Measurements from ENCODE around the gene CAMK2B. TPM values are rescaled to one million over a fixed set of nuclear protein-coding genes. Genes with fewer than 3 reads are reported as not detected.
A peak's percentile ranks its signal among the peaks of the same experiment; 100 is the strongest.
"Not testable (repeated sequence)": the region's sequence is repeated elsewhere in the genome, so short reads cannot be mapped to it uniquely, and the experiment has no call there.

The CAMK2B gene
- total RNA-seq, 2 donors from 2014 or later: 1.2 to 3.5 TPM

DNA sequence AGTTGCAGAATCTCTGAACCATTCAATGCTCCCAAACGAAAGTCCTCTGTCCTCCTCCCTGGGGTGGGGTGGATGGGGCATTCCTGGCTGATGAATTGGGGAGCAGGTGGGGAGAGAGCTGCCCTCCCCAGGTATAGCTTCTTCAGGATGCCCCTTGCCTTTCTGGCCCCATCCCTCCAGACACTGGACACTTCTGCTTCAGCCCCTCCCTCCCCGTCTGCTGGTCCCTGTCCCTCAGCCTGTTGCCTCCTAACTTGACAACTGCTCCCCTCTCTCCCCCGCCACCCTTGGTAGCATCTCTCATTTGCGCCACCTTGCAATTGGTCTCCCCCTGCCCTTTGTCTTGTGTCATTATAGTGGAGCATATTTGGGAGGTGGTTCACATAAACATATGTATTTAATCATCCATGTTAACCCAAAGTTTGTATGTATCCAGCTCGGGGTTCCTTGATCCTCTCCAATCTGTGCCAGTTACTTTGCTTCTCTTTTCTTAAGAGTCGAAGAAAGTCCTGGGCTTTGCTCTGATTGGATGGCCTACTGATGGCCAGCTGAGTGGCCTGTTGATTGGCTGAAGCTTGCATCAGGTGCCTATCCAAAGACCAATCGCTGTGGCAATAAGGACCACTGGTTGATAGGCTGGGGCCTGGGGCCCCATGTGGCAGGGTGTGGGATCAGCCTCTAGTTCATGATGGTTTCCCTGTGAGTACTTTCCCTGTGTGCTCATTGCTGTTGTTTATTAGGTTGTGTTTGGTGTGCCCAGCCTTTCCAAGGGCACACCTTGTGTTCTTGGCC is 132.2 kb downstream of the CAMK2B start:
- no peak for DNase-seq (ENCODE audit: low spot score)
- intact Hi-C loops (cut with DNase I): loop anchor here in 1 of 2 donors (5.0 kb wide), 1 partner anchor 116 kb away; no protein-coding TSS in a partner anchor

DNA sequence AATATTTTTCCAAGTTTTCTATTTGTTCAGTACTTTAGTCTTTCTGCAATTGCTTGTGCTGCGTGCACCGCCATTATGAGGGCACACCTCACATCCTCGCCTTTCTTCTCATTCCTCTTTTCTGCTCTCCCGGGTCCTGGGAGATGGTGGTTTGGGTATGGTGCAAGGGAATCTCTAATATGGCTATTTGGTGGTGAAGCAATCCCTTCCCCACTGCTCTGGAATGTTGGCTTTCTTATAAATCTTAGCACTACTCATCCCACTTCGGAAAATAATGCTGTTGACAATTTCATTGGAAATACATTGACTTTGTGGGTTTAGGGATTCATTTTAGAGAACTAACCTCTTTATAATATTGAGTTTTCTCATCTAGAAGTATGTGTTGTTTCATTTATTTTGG is 134.2 kb downstream of the CAMK2B start:
- DNase-seq (ENCODE audit: low spot score): no peak
- intact Hi-C loops (cut with DNase I): loop anchor here in 1 of 2 donors (5.0 kb wide), 1 partner anchor 114 kb away; no protein-coding TSS in a partner anchor

GRCh38 chr7:44189993-44190872 is 135.2 kb downstream of the CAMK2B start:
- DNase-seq (ENCODE audit: low spot score): no peak
- intact Hi-C loops (cut with DNase I): loop anchor here in 1 of 2 donors (5.0 kb wide), 1 partner anchor 113 kb away; no protein-coding TSS in a partner anchor

- intact Hi-C loops (cut with DNase I): no loop called here
Observed at GRCh38 chr7:44189286-44189992, 136.0 kb downstream of the CAMK2B start, which contains the start of gene GCK. Gene GCK, minus strand, starts transcription at chr7:44189439. Its CDS starts 486 bp downstream, at chr7:44188953.

GRCh38 chr7:44188480-44189225 is 136.7 kb downstream of the CAMK2B start:
- DNase-seq (ENCODE audit: low spot score): no peak
- intact Hi-C loops (cut with DNase I): no loop called here

More at GRCh38 chr7:44189286-44189992, 136.0 kb downstream of the CAMK2B start, which contains the start of gene GCK:
- no peak for DNase-seq (ENCODE audit: low spot score)

- DNase-seq (ENCODE audit: low spot score): no peak
- intact Hi-C loops (cut with DNase I): no loop called here
Observed at GRCh38 chr7:44187636-44188416, 137.6 kb downstream of the CAMK2B start.

GRCh38 chr7:44186736-44187135 is 138.7 kb downstream of the CAMK2B start:
- DNase-seq (ENCODE audit: low spot score): no peak
- intact Hi-C loops (cut with DNase I): no loop called here

DNA sequence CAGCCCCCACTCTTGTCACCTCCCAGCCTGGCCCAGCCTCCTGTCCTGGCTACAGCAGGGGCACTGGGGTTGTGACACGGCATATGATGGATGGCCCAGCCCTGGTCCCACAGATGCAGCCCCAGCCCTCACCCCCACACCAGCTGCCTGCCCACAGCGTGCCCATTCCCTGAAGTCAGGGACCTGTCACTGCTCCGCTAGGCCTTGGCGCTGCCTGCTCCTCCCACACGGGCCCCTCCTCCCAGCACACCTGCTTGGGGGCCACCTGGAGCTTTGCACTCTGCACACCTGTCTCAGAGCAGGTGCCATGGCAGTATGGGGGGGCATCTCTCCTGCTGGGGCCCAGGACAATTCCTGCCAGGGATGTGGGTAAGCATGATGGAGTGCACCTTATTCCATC is 139.7 kb downstream of the CAMK2B start:
- DNase-seq (ENCODE audit: low spot score): no peak
- intact Hi-C loops (cut with DNase I): no loop called here

- DNase-seq (ENCODE audit: low spot score): no peak
- intact Hi-C loops (cut with DNase I): loop anchor here in 1 of 2 donors (1.0 kb wide), 1 partner anchor 32 kb away; no protein-coding TSS in a partner anchor
Observed at GRCh38 chr7:44184873-44185446, 140.4 kb downstream of the CAMK2B start.

DNA sequence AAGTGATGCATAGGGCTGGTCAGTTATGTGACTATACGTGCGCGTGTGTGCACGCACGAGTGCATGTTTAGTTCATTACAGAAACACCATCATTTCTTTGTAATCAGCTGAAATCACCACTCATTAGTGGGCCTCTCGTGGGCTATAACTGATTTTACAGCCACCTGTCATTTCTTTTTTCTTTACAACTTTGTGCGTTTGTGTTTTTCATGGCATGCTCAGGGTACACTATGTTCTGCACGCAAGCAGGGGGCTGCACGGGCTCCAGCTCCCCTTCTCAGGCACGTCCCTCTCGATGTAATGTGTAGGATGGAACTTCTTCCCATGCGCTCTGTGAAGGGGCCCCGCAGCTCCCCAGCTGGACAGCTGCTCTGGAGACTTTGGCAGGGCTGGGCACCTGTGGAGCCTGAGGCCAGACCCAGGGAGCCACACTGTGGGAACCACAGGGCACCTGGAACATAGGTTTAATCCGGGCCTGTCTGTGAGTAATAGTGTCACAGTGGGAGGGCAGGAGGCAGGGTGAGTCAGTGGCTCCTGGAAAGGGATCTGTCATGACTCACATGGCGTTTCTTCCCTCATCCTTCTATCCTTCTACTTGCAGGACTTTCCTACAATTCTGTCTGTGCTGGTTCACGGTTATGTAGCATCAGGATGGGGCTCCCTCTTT is 141.1 kb downstream of the CAMK2B start:
- intact Hi-C loops (cut with DNase I): loop anchor here in 1 of 2 donors (1.0 kb wide), 1 partner anchor 33 kb away; no protein-coding TSS in a partner anchor
- no peak for DNase-seq (ENCODE audit: low spot score)

DNA sequence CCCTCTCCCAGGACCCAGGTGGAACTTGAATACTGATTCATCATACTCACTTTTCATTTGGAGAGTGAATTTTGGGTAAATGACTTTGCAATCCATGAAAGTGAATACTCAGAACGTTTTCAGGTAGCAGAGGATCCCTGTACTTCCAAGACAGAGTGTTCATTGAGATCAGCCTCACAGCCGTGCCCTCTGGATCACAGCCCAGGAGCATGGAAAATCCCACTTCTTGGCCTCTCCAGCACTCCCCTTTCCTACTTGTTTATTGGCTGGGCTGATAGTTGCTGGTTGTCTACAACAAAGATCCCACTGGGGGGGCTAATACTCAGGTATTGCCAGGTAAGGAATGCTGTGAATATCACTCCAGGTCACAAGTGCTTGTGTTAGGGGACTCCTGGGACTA is 142.0 kb downstream of the CAMK2B start:
- intact Hi-C loops (cut with DNase I): no loop called here
- DNase-seq (ENCODE audit: low spot score): no peak

DNA sequence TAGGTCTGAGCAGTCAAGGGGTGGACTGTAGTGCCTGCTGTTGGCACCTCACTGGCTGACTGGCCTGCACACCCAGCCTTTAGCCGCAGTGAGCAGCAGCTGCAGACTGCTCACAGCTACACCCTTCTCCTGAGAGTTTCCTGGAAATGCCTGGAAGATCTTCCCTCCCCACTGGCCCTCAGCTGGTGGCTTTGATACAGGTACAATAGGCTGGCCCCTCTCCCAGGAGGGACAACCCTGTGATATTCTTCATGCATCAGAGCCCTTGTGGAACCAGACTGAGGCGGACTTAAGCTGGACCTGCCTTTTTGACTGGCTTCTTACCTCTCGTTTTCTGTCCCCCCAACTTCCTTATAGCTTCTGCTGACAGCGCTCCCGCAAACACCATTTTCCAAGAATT is 142.6 kb downstream of the CAMK2B start:
- intact Hi-C loops (cut with DNase I): no loop called here
- no peak for DNase-seq (ENCODE audit: low spot score)

DNA sequence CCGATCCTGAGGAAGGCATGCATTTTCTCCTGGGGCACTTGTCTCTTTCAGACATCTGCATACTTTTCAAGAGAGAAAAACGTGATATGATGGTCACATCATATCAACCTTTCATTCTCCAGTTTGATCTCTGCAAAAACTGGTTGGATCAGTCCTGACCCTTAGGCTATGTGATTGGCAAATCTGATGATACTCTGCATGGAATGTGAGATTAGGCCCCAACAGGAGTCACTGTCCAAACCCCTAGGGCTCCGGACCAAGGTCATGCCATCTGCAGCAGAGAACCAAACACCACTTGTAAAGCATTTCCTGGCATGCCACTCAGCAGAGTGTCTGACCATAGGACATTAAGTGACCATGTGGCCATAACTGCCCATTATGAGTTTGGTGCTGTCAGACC is 144.8 kb downstream of the CAMK2B start:
- intact Hi-C loops (cut with DNase I): no loop called here
- DNase-seq (ENCODE audit: low spot score): no peak

DNA sequence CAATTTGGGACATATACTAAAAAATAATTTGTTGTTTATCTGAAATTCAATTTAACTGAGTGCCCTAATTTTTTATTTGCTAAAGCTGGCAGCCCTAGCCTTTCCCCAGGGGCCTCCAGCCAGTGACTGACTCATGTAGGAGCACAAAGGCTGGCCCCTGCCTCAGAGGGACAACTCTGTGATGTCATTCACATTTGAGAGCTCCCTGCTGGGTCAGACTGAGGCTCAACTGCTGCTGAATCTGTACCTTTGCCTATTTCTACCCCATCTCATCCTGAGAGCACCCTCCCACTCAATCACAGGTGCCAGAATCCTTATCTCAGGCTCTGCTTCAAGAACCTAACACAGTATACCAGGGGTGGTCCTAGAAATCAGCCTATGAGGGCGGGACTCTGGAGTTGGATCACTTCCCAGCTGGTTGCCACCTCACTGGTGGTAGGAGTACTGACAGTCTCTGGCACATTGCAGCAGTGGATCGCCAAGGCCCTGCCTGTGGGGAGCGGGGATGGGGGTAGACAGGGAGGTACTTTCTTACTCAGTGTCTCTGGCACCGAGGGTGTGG is 147.7 kb downstream of the CAMK2B start:
- intact Hi-C loops (cut with DNase I): no loop called here

GRCh38 chr7:44176486-44176885 is 148.9 kb downstream of the CAMK2B start:
- intact Hi-C loops (cut with DNase I): no loop called here
- no peak for DNase-seq (ENCODE audit: low spot score)

More for the DNA sequence above, 147.7 kb downstream of the CAMK2B start:
- DNase-seq (ENCODE audit: low spot score): no peak

DNA sequence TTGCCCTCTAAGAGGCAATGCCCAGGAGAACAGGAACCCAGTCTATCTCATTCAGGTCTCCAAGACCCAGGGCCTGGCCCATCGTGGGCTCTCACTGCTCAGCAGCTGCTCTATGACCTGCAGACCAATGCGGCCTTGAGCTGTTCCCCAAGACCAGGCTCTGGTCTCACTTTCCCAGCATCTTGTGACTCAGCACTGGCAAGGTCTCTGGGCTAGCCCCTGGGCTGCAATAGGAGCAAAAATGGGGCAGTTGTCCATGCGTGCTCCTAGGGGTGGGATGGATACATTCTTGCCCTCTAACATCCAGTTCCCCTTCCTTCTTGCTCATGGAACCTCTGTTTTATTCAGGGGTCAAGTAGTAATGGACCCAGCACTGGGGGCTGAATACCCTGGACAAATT is 149.7 kb downstream of the CAMK2B start:
- DNase-seq (ENCODE audit: low spot score): peak; percentile 38
- intact Hi-C loops (cut with DNase I): no loop called here

DNA sequence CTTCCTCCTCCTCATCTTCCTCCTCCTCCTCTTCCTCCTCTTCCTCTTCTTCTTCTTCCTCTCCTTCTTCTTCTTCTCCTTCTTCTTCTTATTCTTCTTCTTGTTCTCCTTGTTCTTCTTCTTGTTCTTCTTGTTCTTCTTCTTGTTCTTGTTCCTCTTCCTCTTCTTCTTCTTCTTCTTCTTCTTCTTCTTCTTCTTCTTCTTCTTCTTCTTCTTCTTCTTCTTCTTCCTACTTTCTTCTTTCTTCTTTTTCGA is 150.8 kb downstream of the CAMK2B start:
- intact Hi-C loops (cut with DNase I): not testable (repeated sequence)

More for the DNA sequence above, 150.8 kb downstream of the CAMK2B start:
- DNase-seq (ENCODE audit: low spot score): not testable (repeated sequence)
